HG02852 (cell line): ENCODE measurements around the gene CRB2.

Experiments
- ATAC-seq: cut with Tn5 transposase; IDR thresholded peaks from one replicate; pipeline ENCODE4 v1.9.1; 2021; ENCODE audit warnings: mild to moderate bottlenecking, moderate library complexity; ENCODE audit not compliant: unreplicated experiment

Gene CRB2

DNA sequence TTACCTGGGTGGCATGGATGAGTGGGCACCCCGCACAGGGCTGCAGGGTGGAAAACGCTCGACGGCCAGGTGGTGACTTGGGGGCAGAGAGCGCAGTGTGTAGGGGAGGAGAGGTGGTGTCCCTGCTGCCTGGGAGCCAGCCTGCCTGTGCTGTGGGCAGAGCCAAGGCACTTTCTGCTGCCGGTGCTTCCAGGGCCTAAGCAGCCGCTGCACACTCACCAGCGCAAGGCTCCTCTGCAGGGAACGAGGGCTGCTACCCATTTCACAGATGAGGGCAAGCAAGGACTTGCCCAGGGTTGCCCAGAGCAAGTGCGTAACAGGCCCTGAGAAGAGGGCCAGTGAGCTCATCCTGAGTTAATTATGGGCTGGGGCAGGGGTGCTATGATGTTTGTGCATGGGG is 62.5 kb downstream of the CRB2 start:
- no peak for ATAC-seq

DNA sequence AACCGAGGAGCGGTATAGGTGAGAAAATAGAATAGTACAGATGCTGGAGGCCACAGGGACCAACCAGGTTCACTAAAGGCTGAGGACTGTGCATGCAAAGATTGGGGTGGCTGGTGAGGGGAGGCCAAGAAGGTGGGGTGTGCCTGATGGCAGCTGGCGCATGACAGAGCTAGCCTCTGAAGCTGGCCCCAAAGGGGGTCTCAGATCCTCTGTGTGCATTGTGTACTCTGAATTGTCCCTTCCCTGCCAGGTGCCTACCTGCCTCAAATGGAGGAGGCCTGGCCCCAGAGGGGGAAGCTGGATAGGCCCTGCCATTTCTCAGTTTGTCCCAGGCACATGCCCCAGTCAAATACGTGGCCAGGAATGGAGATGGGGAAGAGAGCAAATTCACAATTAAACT is 63.1 kb downstream of the CRB2 start:
- ATAC-seq, result no peak

DNA sequence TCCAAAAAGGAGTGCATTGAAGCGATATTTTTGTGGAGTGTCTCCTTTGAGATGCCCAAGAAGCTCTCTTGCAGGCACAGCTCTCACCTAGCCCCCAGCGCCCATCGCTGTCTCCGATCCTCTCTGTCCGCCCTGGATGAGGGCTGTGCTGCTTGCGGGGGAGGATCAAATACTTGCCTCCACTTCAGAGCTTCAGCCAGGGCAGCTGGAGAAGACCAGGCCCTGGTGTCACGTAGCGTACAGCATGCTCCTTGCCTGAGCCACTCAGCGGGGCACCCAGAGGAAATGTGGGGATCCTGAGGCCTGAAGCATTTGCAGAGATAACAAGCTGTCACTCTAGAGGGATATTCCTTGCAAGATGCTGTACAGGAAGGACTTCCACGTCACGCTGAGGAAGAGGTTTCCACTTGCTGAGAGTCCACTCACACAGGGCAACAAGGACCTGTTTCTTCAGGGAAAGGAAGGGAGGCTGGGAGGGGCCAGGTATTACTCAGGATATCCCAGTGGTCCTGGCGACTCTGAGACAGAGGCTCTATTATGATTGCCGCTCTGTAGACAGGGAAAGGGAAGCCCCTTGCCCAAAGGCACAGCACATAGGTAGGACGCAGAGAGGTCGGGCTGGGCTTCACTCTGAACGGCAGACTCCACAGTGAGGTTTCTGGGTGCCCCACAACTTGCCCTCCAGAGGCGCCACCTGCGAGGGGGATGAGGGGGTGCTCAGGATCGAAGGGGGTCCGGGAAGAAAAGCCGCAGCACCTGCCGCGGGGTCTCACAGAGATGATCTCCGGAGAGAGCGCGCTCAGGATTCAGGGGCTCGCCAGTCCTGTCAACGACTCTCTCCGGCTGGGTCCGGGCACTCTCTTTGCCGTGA is 64.0 kb downstream of the CRB2 start:
- ATAC-seq, result no peak

DNA sequence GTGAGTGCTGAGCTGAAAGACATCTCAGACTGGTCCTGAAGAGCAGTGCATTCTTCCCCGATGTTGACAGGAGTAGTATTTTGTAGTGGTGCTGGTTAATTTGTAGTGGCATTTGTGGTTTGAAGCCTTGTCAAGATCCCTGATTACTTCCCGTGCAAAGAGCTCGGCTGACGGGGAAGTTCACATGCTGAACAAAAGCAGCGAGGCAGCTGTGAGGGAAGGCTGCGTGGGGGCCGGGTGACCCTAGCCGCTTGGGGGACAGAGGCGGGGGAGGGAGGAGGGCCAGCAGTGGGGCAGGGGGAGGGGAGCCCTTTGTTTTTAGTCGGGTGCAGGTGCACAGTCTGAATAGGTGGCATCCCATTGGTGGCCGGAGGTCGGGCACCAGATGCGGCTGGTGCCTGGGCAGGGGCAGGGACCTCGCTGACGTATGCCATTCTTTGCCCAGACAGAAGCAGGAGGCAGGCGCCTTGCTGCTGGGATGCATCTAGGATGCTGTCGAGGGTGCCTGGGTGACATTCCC is 64.7 kb downstream of the CRB2 start:
- no peak for ATAC-seq

DNA sequence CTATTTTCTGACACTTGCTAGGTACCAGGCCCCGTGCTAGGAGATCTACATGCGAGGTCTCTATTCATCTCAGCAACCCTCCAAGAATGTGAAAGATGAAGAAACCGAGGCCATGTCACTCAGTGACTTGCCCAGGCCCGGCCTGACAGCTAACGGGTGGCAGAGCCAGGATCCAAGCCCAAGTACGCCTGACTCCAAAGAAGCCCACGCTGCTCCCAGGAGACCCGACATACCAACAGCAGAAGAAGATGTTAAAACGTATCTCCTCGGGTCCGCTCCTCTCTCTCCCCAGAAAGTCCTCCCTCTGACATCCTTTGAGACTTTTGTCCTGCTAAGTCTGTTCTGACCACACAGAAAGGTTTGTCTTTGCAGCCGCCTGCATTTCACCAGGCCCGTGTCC is 65.2 kb downstream of the CRB2 start:
- no peak for ATAC-seq

DNA sequence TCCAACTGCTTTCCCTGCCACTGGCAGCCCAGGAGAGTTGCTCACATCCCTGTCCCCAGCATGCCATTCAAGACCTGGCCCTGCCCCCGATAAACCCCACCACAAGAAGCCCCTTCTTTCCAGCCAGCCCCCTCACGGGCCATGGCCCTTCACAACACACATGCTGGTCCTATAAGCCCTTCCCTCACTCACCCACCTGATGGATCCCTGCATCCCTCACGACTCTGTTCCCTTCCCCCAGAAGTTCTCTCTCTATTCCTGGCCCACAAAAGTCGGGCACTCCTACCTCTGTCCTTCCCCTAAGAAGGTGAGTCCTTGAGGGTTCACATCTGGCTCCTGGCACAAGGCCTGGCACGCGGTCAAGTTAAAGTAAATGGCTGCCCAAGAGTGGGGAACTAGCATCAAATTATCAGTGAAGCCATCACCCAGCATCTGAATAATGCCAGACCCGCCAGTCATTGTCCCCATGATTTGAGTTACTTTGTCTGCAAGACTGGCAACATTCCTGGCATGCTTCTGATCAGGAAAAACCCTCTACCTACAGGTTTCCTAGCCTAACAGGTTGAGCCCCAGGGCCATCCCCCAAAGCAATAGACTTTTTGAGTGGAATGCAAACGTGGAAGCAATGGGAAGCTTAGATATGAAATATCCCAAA is 65.9 kb downstream of the CRB2 start:
- ATAC-seq, result no peak

DNA sequence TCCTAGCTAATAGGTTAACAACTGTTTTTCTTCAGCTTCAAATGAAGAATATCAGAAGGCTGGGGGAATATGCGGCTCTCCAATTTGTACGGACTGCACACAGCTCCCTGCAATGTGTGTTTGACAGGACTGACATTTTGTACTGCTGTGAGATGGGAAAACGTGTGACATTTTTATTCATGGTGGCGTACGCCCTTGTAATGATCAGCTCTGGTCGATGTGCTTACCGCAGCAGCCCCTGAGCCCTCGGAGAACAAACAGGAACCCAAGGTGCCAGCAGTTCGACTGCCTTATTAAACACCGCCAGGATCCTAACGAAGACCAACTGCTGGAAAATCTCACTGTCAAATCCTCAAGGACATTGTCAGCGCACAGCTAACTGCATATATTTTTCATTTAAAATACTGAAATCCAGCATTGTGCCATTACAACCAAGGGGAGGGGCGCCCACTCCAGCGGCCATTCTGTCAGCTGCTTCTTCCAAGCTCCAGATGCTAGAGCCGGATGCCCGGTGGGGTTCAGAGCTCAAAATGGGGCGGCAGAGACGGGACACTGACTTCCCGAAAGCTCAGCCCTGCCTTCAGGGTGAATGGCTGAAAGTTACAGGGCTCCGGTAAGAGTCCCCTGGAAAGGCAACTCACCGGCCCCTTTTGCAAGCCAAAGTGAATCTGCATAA is 66.8 kb downstream of the CRB2 start:
- no peak for ATAC-seq

DNA sequence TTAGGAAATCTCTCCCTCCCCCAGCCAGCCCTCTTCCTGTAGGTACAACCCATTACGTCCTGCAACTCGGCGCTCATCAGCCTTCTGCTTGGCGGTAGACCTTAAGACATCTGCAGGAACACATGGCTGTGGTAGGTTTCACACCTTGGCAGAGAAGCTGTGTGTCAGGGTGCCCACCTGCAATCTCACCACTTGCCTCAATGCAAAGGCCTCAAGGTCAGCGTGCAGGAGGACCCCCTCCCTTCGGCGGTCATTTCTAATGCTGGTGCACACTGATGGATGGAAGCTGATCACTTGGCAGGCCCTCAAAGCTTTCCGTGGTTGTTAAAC is 67.3 kb downstream of the CRB2 start:
- ATAC-seq, result no peak

DNA sequence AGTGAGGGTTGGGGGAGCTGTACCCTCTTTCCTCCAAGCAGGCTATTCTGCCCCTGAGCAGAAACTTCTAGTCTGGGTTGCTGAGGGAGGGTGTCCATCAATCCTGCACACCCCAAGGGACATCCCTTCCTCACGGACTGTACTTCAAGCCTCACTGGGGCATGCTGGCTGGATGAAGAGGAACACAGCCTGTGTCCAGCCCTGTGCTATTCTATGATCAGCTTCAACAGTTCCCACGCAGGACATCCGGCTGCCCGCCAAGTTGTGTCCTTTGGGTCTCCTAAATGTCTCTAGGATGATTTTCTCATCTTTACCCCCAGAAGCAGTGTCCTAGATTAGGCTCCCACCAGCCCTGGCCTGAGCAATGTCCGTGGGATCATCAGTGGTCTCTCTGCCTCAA is 68.1 kb downstream of the CRB2 start:
- ATAC-seq, result no peak

DNA sequence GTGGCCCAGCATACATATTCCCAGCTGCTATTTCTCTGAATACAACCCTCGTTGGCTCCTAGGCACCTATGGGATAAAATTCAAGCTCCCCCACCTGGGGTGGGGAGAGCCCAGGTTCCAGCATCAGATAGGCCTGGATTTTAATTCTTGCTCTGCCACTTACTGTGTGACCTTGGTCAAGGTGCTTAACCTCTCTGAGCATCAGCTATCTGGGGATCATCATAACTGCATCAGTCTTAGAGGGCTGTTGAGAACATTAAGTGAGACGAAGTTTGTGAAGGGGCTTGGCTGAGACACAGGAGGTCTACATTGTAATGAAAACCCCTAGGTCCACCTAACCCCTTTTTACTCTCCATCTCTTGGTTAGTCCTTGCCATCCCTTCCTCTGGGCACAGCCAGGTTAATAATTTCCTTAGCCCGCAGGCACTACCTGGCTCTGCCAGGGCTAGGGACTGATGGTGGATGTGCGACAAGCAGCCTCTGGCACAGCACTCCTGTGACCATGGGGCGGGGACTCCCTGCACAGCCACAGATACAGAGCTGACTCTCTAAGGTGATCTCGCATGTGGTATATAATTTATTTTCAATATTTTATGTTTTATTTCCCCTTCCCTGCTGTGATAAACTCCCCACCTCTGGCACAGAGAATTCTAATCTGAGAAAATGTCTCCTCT is 68.7 kb downstream of the CRB2 start:
- no peak for ATAC-seq

DNA sequence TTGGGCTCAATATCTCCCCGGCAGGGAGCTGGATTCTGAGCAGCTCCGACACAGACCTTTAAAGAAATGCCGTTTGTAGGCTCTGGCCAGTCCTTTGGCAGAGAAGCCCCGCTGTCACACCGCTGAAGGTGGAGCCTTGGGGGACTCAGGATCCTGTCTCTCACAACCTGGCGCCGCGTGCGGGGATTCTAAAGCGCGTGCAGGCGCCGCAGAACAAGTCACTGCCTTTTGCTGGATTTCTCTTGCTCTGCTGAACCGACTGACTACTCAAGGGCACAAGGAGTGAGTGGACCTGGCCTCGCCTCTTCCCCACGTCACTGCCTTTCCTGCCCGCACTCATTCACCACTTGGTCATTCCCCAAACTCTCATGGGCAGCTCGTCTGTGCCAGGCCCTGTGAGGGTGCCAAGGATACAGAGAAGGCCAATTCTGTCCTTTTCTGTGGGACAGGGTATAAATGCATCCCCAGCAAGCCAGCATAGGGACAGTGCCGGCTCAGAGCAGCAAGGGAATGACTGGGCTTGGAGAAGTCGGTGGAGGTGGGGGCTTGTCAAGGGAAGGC is 69.3 kb downstream of the CRB2 start:
- ATAC-seq, result no peak

DNA sequence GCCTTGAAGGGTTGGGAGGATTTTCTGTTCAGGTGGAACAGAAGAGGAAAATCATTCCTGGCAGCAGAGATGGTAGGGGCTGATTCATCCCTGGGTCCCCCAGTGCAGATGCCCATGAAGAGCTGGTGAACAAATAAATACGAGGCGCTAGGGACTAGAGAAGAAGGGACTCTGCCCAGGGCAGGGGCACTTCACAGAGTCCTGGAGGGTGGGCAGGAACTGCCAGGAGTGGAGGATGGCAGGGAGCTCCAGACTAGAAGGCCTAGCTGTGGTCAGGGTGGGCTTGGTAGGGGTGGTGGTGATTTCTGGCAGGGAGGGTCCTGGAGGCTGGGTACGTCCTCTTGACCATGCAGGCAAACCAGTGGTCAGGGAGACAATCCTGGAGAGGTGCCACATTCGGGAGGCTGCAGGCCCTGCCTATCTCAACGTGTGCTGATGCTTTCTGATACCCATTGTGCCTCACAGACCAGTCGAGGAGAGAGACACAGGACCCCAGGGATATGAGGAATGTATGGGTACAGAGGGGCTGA is 69.9 kb downstream of the CRB2 start:
- no peak for ATAC-seq

DNA sequence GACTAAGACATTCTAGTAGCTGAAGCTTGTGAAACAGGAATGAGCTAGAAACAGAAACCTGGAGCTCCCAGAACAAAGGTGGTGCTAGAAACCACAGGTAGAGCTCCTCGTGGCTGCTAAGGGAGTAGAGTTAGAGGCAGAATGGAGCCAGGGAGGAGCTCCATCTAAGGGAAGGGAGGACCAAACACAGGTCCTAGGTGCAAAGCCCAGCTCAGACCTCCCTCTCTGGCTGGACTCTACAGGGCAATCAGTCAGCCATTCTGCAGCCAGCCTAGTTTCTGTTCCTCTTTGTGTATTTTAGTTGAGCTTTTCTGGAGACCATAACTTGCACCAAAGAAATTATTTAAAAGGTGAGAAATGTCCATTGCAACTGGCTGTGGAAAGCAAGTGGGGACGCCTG is 70.4 kb downstream of the CRB2 start:
- no peak for ATAC-seq
